Erythroblast (primary cell): Measurements from ENCODE around the gene PDE2A.

Experiments
- DNase-seq, 2 experiments: peaks; one replicate each; lab custom pipeline; 2025; lab: John Stamatoyannopoulos, UW
- GATA1 ChIP-seq: IDR thresholded peaks from 2 replicates; pipeline ENCODE4 v1.6.1; 2011; ENCODE audit warnings: low read depth, mild to moderate bottlenecking, control low read depth, low read length, moderate library complexity
- POLR2A ChIP-seq: IDR thresholded peaks from 2 replicates; pipeline ENCODE4 v1.6.1; 2011; ENCODE audit warnings: mild to moderate bottlenecking, low read length

The PDE2A gene

GRCh38 chr11:72548463-72548862, 125.8 kb downstream of the PDE2A start:
- TF ChIP-seq POLR2A (no peak), GATA1 (no peak)
- no peak for DNase-seq

- no peak for DNase-seq
- TF ChIP-seq GATA1 (no peak), POLR2A (no peak)
These were observed 127.4 kb downstream of the PDE2A start for GRCh38 chr11:72546866-72547265.

GRCh38 chr11:72544589-72544988, 129.6 kb downstream of the PDE2A start:
- TF ChIP-seq GATA1 (no peak), POLR2A (no peak)
- no peak for DNase-seq

GRCh38 chr11:72543849-72544542, 130.2 kb downstream of the PDE2A start:
- TF ChIP-seq POLR2A (no peak), GATA1 (no peak)
- no peak for DNase-seq

GRCh38 chr11:72541257-72541974, 132.8 kb downstream of the PDE2A start:
- TF ChIP-seq POLR2A: no peak
- no peak for TF ChIP-seq GATA1
- DNase-seq: no peak

GRCh38 chr11:72537051-72537450, 137.2 kb downstream of the PDE2A start:
- DNase-seq: no peak
- TF ChIP-seq POLR2A (no peak), GATA1 (no peak)

- no peak for DNase-seq
- TF ChIP-seq GATA1: no peak
- no peak for TF ChIP-seq POLR2A
These were observed 139.1 kb downstream of the PDE2A start for GRCh38 chr11:72535194-72535547.

- TF ChIP-seq POLR2A: no peak
- no peak for TF ChIP-seq GATA1
- DNase-seq: no peak
These were observed 139.6 kb downstream of the PDE2A start for GRCh38 chr11:72534371-72535193.

GRCh38 chr11:72529068-72529467, 145.2 kb downstream of the PDE2A start:
- no peak for DNase-seq
- TF ChIP-seq POLR2A: no peak
- no peak for TF ChIP-seq GATA1

GRCh38 chr11:72528121-72528520, 146.1 kb downstream of the PDE2A start:
- no peak for DNase-seq
- no peak for TF ChIP-seq POLR2A
- TF ChIP-seq GATA1: no peak
